H1 (cell line): ENCODE data around the gene MDFIC. TPM values are rescaled to one million over a fixed set of nuclear protein-coding genes. Genes with fewer than 3 reads are reported as not detected.

Experiments used
- CTCF ChIA-PET: fragments of 300-600 bp; sonication (Branson Sonifier 250); formaldehyde crosslinking; loops from one replicate; lab custom pipeline; 2021; ENCODE audit not compliant: partially characterized antibody; lab: Charles Lee
- POLR2A ChIA-PET: fragments of 300-600 bp; sonication (Branson Sonifier 250); formaldehyde crosslinking; loops from one replicate; lab custom pipeline; 2021; ENCODE audit warnings: inconsistent platforms; ENCODE audit not compliant: partially characterized antibody; lab: Charles Lee
- DNase-seq, 2 experiments: peaks; one replicate each; pipeline versions ENCODE4 v3.0.0 to v3.0.0-alpha.2; 2010 to 2022; ENCODE audit warnings: low spot score in 2 of 2, low read depth in 1 of 2, mixed read lengths in 1 of 2
- FAIRE-seq: peaks from 2 replicates; lab custom pipeline; 2011; peaks lifted over from hg19 to GRCh38; lab: Jason Lieb, UNC
- H2AFZ ChIP-seq: 2 replicates; pipeline ENCODE4 v1.8.1; 2012; ENCODE audit warnings: low read length, inconsistent platforms
- H2AK5ac ChIP-seq: 2 replicates; pipeline ENCODE4 v1.6.1; 2013; ENCODE audit warnings: low read depth, low read length
- H2BK120ac ChIP-seq: replicated peaks from 2 replicates; pipeline ENCODE3; 2013; ENCODE audit warnings: low read depth, low read length, inconsistent platforms
- H2BK12ac ChIP-seq: 2 replicates; pipeline ENCODE4 v1.6.1; 2013; ENCODE audit warnings: low read depth, low read length
- H2BK15ac ChIP-seq: 2 replicates; pipeline ENCODE4 v1.6.1; 2013; ENCODE audit warnings: low read length
- H2BK20ac ChIP-seq: 2 replicates; pipeline ENCODE4 v1.6.1; 2013; ENCODE audit warnings: low read length
- H2BK5ac ChIP-seq: 2 replicates; pipeline ENCODE4 v1.6.1; 2013; ENCODE audit warnings: low read depth, low read length
- H3K14ac ChIP-seq: 2 replicates; pipeline ENCODE4 v1.6.1; 2013; ENCODE audit warnings: inconsistent platforms; ENCODE audit not compliant: insufficient read length
- H3K18ac ChIP-seq: 2 replicates; pipeline ENCODE4 v1.6.1; 2013; ENCODE audit warnings: low read length; ENCODE audit errors: extremely low read depth
- H3K23ac ChIP-seq: 2 replicates; pipeline ENCODE4 v1.6.1; 2013; ENCODE audit warnings: inconsistent platforms; ENCODE audit not compliant: insufficient read length
- H3K23me2 ChIP-seq: 2 replicates; pipeline ENCODE4 v1.6.1; 2013; ENCODE audit warnings: low read depth, low read length
- H3K27ac ChIP-seq: 2 replicates; pipeline ENCODE4 v1.6.1; 2011; ENCODE audit warnings: low read depth, low read length, inconsistent platforms
- H3K27me3 ChIP-seq, 4 experiments: replicated peaks in 1 of 4; 1 replicate in 1 of 4; 2 replicates in 3 of 4; pipeline versions ENCODE4 v1.6.1 to v1.8.1; 2011 to 2013; ENCODE audit warnings: low read length in 3 of 4, mild to moderate bottlenecking in 3 of 4, inconsistent platforms in 2 of 4, mixed read lengths in 2 of 4, moderate library complexity in 1 of 4; ENCODE audit not compliant: control insufficient read depth in 3 of 4, insufficient read depth in 3 of 4; ENCODE audit errors: extremely low read depth in 1 of 4
- H3K36me3 ChIP-seq, 4 experiments: 2 replicates each; pipeline versions ENCODE4 v1.6.1 to v1.8.1; 2011 to 2013; ENCODE audit warnings: mild to moderate bottlenecking in 4 of 4, low read length in 3 of 4, moderate library complexity in 2 of 4, control low read depth in 1 of 4, inconsistent platforms in 1 of 4; ENCODE audit not compliant: insufficient read depth in 4 of 4, control insufficient read depth in 2 of 4
- H3K4ac ChIP-seq: replicated peaks from 2 replicates; pipeline ENCODE3; 2013; ENCODE audit warnings: low read length, low read depth, mixed read lengths, inconsistent platforms; ENCODE audit not compliant: insufficient read length
- H3K4me1 ChIP-seq, 4 experiments: replicated peaks in 1 of 4; 1 replicate in 1 of 4; 2 replicates in 3 of 4; pipeline versions ENCODE4 v1.6.1 to v1.8.1; 2011 to 2013; ENCODE audit warnings: low read length in 3 of 4, inconsistent platforms in 2 of 4, mixed read lengths in 1 of 4; ENCODE audit not compliant: insufficient read depth in 4 of 4, control insufficient read depth in 3 of 4
- H3K4me2 ChIP-seq, 2 experiments: 2 replicates each; pipeline versions ENCODE4 v1.6.1 to v1.8.1; 2011 to 2013; ENCODE audit warnings: low read depth in 2 of 2, low read length in 2 of 2, control low read depth in 1 of 2, inconsistent platforms in 1 of 2, mild to moderate bottlenecking in 1 of 2; ENCODE audit not compliant: insufficient read depth in 1 of 2
- H3K4me3 ChIP-seq, 4 experiments: fragments of 200-600, 300-600 bp in 1 of 4; sonication (generic), shearing (Covaris generic), sonication (Bioruptor Twin) in 1 of 4; 2 replicates each; pipeline versions ENCODE4 v1.5.1 to v1.8.1; 2011 to 2016; ENCODE audit warnings: low read length in 4 of 4, low read depth in 3 of 4, control low read depth in 2 of 4, inconsistent platforms in 2 of 4, mild to moderate bottlenecking in 2 of 4, mixed read lengths in 1 of 4, moderate library complexity in 1 of 4; ENCODE audit not compliant: insufficient read depth in 2 of 4; ENCODE audit errors: extremely low read depth in 1 of 4
- H3K56ac ChIP-seq: replicated peaks from 2 replicates; pipeline ENCODE3; 2013; ENCODE audit warnings: low read depth, mild to moderate bottlenecking, mixed read lengths, low read length, inconsistent platforms; ENCODE audit not compliant: insufficient read length
- H3K79me1 ChIP-seq: 2 replicates; pipeline ENCODE4 v1.6.1; 2013; ENCODE audit warnings: low read depth, low read length, control low read depth
- H3K79me2 ChIP-seq, 2 experiments: 2 replicates each; pipeline versions ENCODE4 v1.6.1 to v1.8.1; 2012 to 2013; ENCODE audit warnings: low read length in 2 of 2, mild to moderate bottlenecking in 2 of 2, inconsistent platforms in 1 of 2; ENCODE audit not compliant: insufficient read depth in 2 of 2, control insufficient read depth in 1 of 2
- H3K9ac ChIP-seq, 4 experiments: replicated peaks in 1 of 4; 1 replicate in 1 of 4; 2 replicates in 3 of 4; pipeline versions ENCODE4 v1.6.1 to v1.8.1; 2011 to 2013; ENCODE audit warnings: low read depth in 3 of 4, low read length in 3 of 4, control low read depth in 2 of 4, mild to moderate bottlenecking in 2 of 4, moderate library complexity in 2 of 4, inconsistent platforms in 1 of 4; ENCODE audit errors: extremely low read depth in 1 of 4
- H3K9me3 ChIP-seq, 2 experiments: 2 replicates each; pipeline versions ENCODE4 v1.6.1 to v1.8.1; 2012 to 2013; ENCODE audit warnings: mild to moderate bottlenecking in 2 of 2, moderate library complexity in 2 of 2, control low read depth in 1 of 2, inconsistent platforms in 1 of 2, low read depth in 1 of 2, low read length in 1 of 2, mixed read lengths in 1 of 2; ENCODE audit not compliant: insufficient read depth in 2 of 2
- H4K20me1 ChIP-seq, 2 experiments: replicated peaks in 1 of 2; 2 replicates each; pipeline versions ENCODE3 to v1.8.1; 2011 to 2013; ENCODE audit warnings: inconsistent platforms in 2 of 2, low read length in 2 of 2, mild to moderate bottlenecking in 1 of 2; ENCODE audit not compliant: insufficient read depth in 2 of 2, control insufficient read depth in 1 of 2
- H4K5ac ChIP-seq: 2 replicates; pipeline ENCODE4 v1.6.1; 2013; ENCODE audit warnings: low read length, low read depth, mixed read lengths, inconsistent platforms; ENCODE audit not compliant: insufficient read length
- H4K8ac ChIP-seq: 2 replicates; pipeline ENCODE4 v1.8.0; 2013; ENCODE audit warnings: mild to moderate bottlenecking, moderate library complexity, low read length, inconsistent platforms; ENCODE audit not compliant: insufficient read depth; ENCODE audit errors: extremely low read depth
- H4K91ac ChIP-seq: replicated peaks from 2 replicates; pipeline ENCODE3; 2013; ENCODE audit warnings: low read length, mixed read lengths, inconsistent platforms; ENCODE audit not compliant: insufficient read length
- ATF2 ChIP-seq: IDR thresholded peaks from 2 replicates; pipeline ENCODE4 v1.6.1; 2012; ENCODE audit warnings: low read length, inconsistent platforms
- BCL11A ChIP-seq, 2 experiments: IDR thresholded peaks; one replicate each; pipeline ENCODE4 v1.6.1; 2011; ENCODE audit warnings: low read depth in 2 of 2, low read length in 2 of 2, mild to moderate bottlenecking in 2 of 2
- BRCA1 ChIP-seq: IDR thresholded peaks from 2 replicates; pipeline ENCODE4 v1.6.1; 2012; ENCODE audit warnings: low read depth, low read length, improper control_type of control experiment
- CTBP2 ChIP-seq: IDR thresholded peaks from 2 replicates; pipeline ENCODE4 v1.7.0; 2011; ENCODE audit warnings: borderline replicate concordance, mild to moderate bottlenecking, moderate library complexity, mixed read lengths, low read length; ENCODE audit not compliant: insufficient read depth, insufficient read length
- EZH2 ChIP-seq: fragments of 200-600 bp; sonication (generic); IDR thresholded peaks from 2 replicates; pipeline ENCODE4 v1.7.1; 2012; ENCODE audit warnings: low read depth, mild to moderate bottlenecking, moderate library complexity, low read length, inconsistent platforms; ENCODE audit not compliant: severe bottlenecking
- GABPA ChIP-seq: IDR thresholded peaks from 2 replicates; pipeline ENCODE4 v1.6.1; 2011; ENCODE audit warnings: mild to moderate bottlenecking, low read length, moderate library complexity, borderline replicate concordance; ENCODE audit not compliant: insufficient read depth
- MAFK ChIP-seq: IDR thresholded peaks from 2 replicates; pipeline ENCODE4 v1.6.1; 2012; ENCODE audit warnings: low read depth, mild to moderate bottlenecking, improper control_type of control experiment, low read length
- RAD21 ChIP-seq, 2 experiments: IDR thresholded peaks in 1 of 2; conservative IDR thresholded peaks in 1 of 2; 2 replicates each; pipeline ENCODE4 v1.6.1; 2011; ENCODE audit warnings: low read depth in 2 of 2, low read length in 2 of 2, improper control_type of control experiment in 1 of 2, inconsistent platforms in 1 of 2, mild to moderate bottlenecking in 1 of 2, moderate library complexity in 1 of 2
- RBBP5 ChIP-seq: IDR thresholded peaks from 2 replicates; pipeline ENCODE4 v1.7.1; 2012; ENCODE audit warnings: low read depth, mild to moderate bottlenecking, inconsistent platforms, low read length, moderate library complexity, borderline replicate concordance
- RNF2 ChIP-seq: fragments of 200-900, 300-1000 bp; sonication (generic); IDR thresholded peaks from 2 replicates; pipeline ENCODE4 v1.7.1; 2016; ENCODE audit warnings: borderline replicate concordance, low read depth, mild to moderate bottlenecking, antibody characterized with exemption, low read length; ENCODE audit not compliant: poor library complexity, severe bottlenecking; ENCODE audit errors: missing control alignments
- SP2 ChIP-seq: IDR thresholded peaks from 2 replicates; pipeline ENCODE4 v1.6.1; 2012; ENCODE audit warnings: mild to moderate bottlenecking, low read length, inconsistent platforms
- TEAD4 ChIP-seq: IDR thresholded peaks from 2 replicates; pipeline ENCODE4 v1.6.1; 2012; ENCODE audit warnings: low read depth, low read length, inconsistent platforms, mixed read lengths
- WGBS, 2 experiments: shearing (Covaris generic) in 1 of 2; methylation state at CpG; one replicate each; pipeline versions ENCODE4 v1.1.6 to v1.1.7; 2013 to 2015; ENCODE audit warnings: low lambda C conversion rate in 2 of 2, mixed read lengths in 2 of 2, inconsistent platforms in 1 of 2, low coverage in 1 of 2, missing lambda C conversion rate in 1 of 2; ENCODE audit not compliant: insufficient replicate concordance in 2 of 2, insufficient coverage in 1 of 2, insufficient read length in 1 of 2; ENCODE audit errors: extremely low coverage in 1 of 2, missing lambda C conversion rate in 1 of 2; 5-methylcytosine and 5-hydroxymethylcytosine counted together
- polyA plus RNA-seq, 7 experiments: library from polyadenylated mRNA; depleted of rRNA in 3 of 7; stranded (reverse) in 5 of 7; unstranded in 2 of 7; fragments of >200 nt in 5 of 7; fragments of 200-250 nt in 2 of 7; gene quantifications; 1 replicate in 5 of 7; 2 replicates in 1 of 7; 4 replicates in 1 of 7; pipeline versions ENCODE4 v1.2.1 to v1.2.3, GENCODE V29; 2011 to 2013; ENCODE audit warnings: missing spikeins in 2 of 7, mixed read lengths in 2 of 7
- total RNA-seq: library from RNA; stranded (reverse); fragmentation: NEBNext Ultra II Directional; extraction: Animal tissue kit (Norgen Biotek cat#: 25700); gene quantifications from 2 replicates; pipeline ENCODE4 v1.2.1, GENCODE V29; 2021

MDFIC gene
- total and polyA plus RNA-seq, 2 of the 8 experiments (the other 6 are each of a cell fraction or from before 2014, with no cell fraction given), result 2.3 to 11.4 TPM

GRCh38 chr7:115034515-115034914, 112.6 kb downstream of the MDFIC start:
- Histone ChIP-seq H3K56ac (no peak overlapping the region), H2BK12ac (no peak overlapping the region), H3K27me3 (no peaks in the 10 kb centered on the region), H3K4me1 (peaks cover 0 to 3% (median 1%) of the 10 kb centered on the region in 4 experiments; a peak in 3 of 7 replicates), H3K14ac (no peak overlapping the region), H3K27ac (no peak overlapping the region), H3K4me3 (no peak overlapping the region), H3K23ac (no peak overlapping the region), H2BK120ac (no peak overlapping the region), H2BK5ac (no peak overlapping the region), H3K36me3 (no peaks in the 10 kb centered on the region), H3K79me1 (no peaks in the 10 kb centered on the region), H3K79me2 (no peaks in the 10 kb centered on the region), H2AK5ac (no peak overlapping the region), H3K9me3 (no peaks in the 10 kb centered on the region; a peak in 1 of 4 replicates), H2AFZ (no peak overlapping the region), H4K91ac (no peak overlapping the region), H3K18ac (no peak overlapping the region), H3K4ac (no peak overlapping the region), H3K23me2 (no peaks in the 10 kb centered on the region), H2BK20ac (no peak overlapping the region), H2BK15ac (no peak overlapping the region), H3K4me2 (no peak overlapping the region), H3K9ac (no peak overlapping the region), H4K5ac (no peak overlapping the region), H4K8ac (no peak overlapping the region), H4K20me1 (no peaks in the 10 kb centered on the region)
- DNase-seq (no peak), FAIRE-seq (no peak)
- TF ChIP-seq CTBP2 (no peak), RAD21 (IDR thresholded peaks at IDR 0.05 in 1 of 2, conservative IDR thresholded peaks at IDR 0.05 in 1 of 2; ENCODE audit: low read depth in 2 of 2, low read length in 2 of 2) (no peak), TEAD4 (no peak), MAFK (no peak), BCL11A (IDR thresholded peaks at IDR 0.05; ENCODE audit: low read depth in 2 of 2, low read length in 2 of 2) (no peak), SP2 (no peak), BRCA1 (no peak), GABPA (no peak), EZH2 (no peak), RNF2 (no peak), RBBP5 (no peak), ATF2 (no peak)
- WGBS, 2 experiments, result 71% methylated on average over 2 of the region's 2 CpGs; no CpG with 5 or more reads in 1 of the 2 experiments
- POLR2A ChIA-PET, result no interaction called here
- CTCF ChIA-PET, result no interaction called here
